ENCODE data around the gene REEP1. TPM values are rescaled to one million over a fixed set of nuclear protein-coding genes. Genes with fewer than 3 reads are reported as not detected.

REEP1 gene
- total and polyA plus RNA-seq, 3 donors from 2014 or later, result 112 to 342 (median 241) TPM

DNA sequence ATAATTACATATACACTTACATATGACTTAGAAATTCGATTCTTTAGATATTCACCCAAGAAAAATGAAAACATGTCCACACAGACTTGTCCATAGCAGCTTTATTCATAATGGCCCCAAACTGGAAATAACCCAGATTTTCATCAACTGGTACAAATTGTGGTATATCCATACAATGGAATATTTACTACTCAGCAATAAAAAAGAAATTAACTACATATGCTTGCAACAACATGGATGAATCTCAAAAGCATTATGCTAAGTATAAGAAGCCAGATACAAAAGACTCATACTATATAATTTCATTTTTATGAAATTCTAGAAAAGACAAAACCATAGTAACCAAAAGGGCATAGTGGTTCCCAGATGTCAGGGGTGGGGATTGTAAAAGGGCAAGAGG, 5.1 kb upstream of the REEP1 start:
- intact Hi-C loops (cut with DNase I; ENCODE audit: low total_unique reads), result no loop called here
- no peak for TF ChIP-seq CTCF (IDR thresholded peaks at IDR 0.05)
- no peak for TF ChIP-seq POLR2A (IDR thresholded peaks at IDR 0.05)
- H3K27ac ChIP-seq, result peak overlapping the region in 1 of 2 donors; percentile 1
- no peak overlapping the region for H3K4me3 ChIP-seq
- no peaks in the 10 kb centered on the region for H3K36me3 ChIP-seq (ENCODE audit: low read depth, missing control alignments)
- DNase-seq, result no peak
- WGBS, 2 donors, result 81 to 86% methylated on average over 1 of the region's 1 CpG
- H3K27me3 ChIP-seq, result no peaks in the 10 kb centered on the region
- peaks cover 22% of the 10 kb centered on the region for H3K4me1 ChIP-seq
- no peaks in the 10 kb centered on the region for H3K9me3 ChIP-seq

GRCh38 chr2:86341470-86341869, 4.0 kb upstream of the REEP1 start:
- H3K4me3 ChIP-seq, result no peak overlapping the region
- H3K4me1 ChIP-seq, result peaks cover 26% of the 10 kb centered on the region
- H3K27me3 ChIP-seq, result no peaks in the 10 kb centered on the region
- H3K36me3 ChIP-seq (ENCODE audit: low read depth, missing control alignments), result no peaks in the 10 kb centered on the region
- intact Hi-C loops (cut with DNase I; ENCODE audit: low total_unique reads), result no loop called here
- TF ChIP-seq CTCF (IDR thresholded peaks at IDR 0.05), result no peak
- no peak for TF ChIP-seq POLR2A (IDR thresholded peaks at IDR 0.05)
- no peak for DNase-seq
- no peaks in the 10 kb centered on the region for H3K9me3 ChIP-seq
- peak overlapping the region in 1 of 2 donors; percentile 72 for H3K27ac ChIP-seq

- intact Hi-C loops (cut with DNase I; ENCODE audit: low total_unique reads), result no loop called here
- Histone ChIP-seq H3K27ac (peak overlapping the region; percentile 35 to 64), H3K9me3 (no peaks in the 10 kb centered on the region), H3K4me1 (peaks cover 28% of the 10 kb centered on the region), H3K27me3 (no peaks in the 10 kb centered on the region), H3K36me3 (ENCODE audit: low read depth, missing control alignments) (no peaks in the 10 kb centered on the region), H3K4me3 (peak overlapping the region in 1 of 2 donors; percentile 40)
- peak; percentile 76 for DNase-seq
- TF ChIP-seq CTCF (IDR thresholded peaks at IDR 0.05) (no peak), POLR2A (IDR thresholded peaks at IDR 0.05) (no peak)
- WGBS, 2 donors, result 49 to 51% methylated on average over 10 of the region's 10 CpGs
Measured at GRCh38 chr2:86338778-86339295, 1.4 kb upstream of the REEP1 start.

- Histone ChIP-seq H3K27ac (peak overlapping the region; percentile 64 to 74), H3K36me3 (ENCODE audit: low read depth, missing control alignments) (no peaks in the 10 kb centered on the region), H3K4me1 (peaks cover 28% of the 10 kb centered on the region), H3K4me3 (peak overlapping the region; percentile 61 to 77), H3K27me3 (no peaks in the 10 kb centered on the region), H3K9me3 (no peaks in the 10 kb centered on the region)
- intact Hi-C loops (cut with DNase I; ENCODE audit: low total_unique reads), result no loop called here
- TF ChIP-seq CTCF (IDR thresholded peaks at IDR 0.05) (no peak), POLR2A (IDR thresholded peaks at IDR 0.05) (no peak)
- DNase-seq, result no peak
- WGBS, 2 donors, result 0 to 3% methylated on average over 7 to 34 of the region's 45 CpGs
Measured at GRCh38 chr2:86336675-86337243, 667 bp downstream of the REEP1 start.

Measured in testis (tissue), 3 donors.